ENCODE measurements around the gene NME4.

Gene NME4

DNA sequence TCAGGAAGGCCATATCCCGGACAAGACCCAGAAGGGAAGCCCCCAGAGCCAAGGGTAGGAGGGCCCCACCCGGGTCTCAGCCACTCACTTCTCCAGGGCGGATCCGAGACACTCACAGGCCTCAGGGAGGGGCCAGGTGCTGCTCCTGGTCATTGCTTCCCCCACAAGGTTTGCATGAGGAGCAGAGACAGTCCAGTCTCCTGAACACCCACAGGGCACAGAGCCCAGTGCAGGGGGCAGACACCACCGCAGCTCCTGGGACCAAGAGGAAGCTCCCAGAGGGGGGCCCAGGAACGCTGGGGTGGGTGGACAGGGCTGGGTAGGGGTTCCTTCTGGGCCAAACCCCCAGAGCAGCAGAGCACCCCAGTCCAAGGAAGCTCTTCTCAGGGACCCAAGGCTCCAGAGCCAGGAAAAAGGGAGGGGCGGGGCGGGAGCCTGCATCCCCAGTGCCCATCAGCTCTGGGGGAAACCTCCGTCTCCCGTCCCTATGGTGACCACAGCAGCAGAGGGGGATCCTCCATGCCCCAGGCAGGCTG lies 26.0 kb upstream of the NME4 start:
- Histone ChIP-seq H2AFZ (ENCODE audit: low read length) (no peak overlapping the region), H3K27me3 (ENCODE audit: insufficient read depth, low read length) (no peaks in the 10 kb centered on the region), H3K9ac (ENCODE audit: low read length) (peak overlapping the region; percentile 52), H4K20me1 (ENCODE audit: insufficient read depth, low read length) (no peaks in the 10 kb centered on the region), H3K4me2 (ENCODE audit: low read length) (peak overlapping the region; percentile 62), H3K36me3 (ENCODE audit: insufficient read depth, low read length) (peaks cover 58% of the 10 kb centered on the region), H3K9me2 (ENCODE audit: low read depth, low read length) (no peaks in the 10 kb centered on the region), H3K9me3 (ENCODE audit: low read length) (no peaks in the 10 kb centered on the region), H3K4me1 (ENCODE audit: insufficient read depth, low read length, severe bottlenecking) (peaks cover 16% of the 10 kb centered on the region), H3F3A (ENCODE audit: insufficient read depth, low read length) (no peaks in the 10 kb centered on the region), H3K4me3 (ENCODE audit: low read depth, low read length, poor library complexity, severe bottlenecking) (peak overlapping the region; percentile 62), H3K27ac (ENCODE audit: low read depth, low read length, poor library complexity, severe bottlenecking) (peak overlapping the region; percentile 48), H3K79me2 (ENCODE audit: insufficient read depth, low read length) (no peaks in the 10 kb centered on the region)
- no peak for TF ChIP-seq EZH2 (IDR thresholded peaks at IDR 0.05; ENCODE audit: borderline replicate concordance, low read length)
- TF ChIP-seq, protein P1, sequence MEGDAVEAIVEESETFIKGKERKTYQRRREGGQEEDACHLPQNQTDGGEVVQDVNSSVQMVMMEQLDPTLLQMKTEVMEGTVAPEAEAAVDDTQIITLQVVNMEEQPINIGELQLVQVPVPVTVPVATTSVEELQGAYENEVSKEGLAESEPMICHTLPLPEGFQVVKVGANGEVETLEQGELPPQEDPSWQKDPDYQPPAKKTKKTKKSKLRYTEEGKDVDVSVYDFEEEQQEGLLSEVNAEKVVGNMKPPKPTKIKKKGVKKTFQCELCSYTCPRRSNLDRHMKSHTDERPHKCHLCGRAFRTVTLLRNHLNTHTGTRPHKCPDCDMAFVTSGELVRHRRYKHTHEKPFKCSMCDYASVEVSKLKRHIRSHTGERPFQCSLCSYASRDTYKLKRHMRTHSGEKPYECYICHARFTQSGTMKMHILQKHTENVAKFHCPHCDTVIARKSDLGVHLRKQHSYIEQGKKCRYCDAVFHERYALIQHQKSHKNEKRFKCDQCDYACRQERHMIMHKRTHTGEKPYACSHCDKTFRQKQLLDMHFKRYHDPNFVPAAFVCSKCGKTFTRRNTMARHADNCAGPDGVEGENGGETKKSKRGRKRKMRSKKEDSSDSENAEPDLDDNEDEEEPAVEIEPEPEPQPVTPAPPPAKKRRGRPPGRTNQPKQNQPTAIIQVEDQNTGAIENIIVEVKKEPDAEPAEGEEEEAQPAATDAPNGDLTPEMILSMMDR (IDR thresholded peaks at IDR 0.05; ENCODE audit: low read length) = no peak

DNA sequence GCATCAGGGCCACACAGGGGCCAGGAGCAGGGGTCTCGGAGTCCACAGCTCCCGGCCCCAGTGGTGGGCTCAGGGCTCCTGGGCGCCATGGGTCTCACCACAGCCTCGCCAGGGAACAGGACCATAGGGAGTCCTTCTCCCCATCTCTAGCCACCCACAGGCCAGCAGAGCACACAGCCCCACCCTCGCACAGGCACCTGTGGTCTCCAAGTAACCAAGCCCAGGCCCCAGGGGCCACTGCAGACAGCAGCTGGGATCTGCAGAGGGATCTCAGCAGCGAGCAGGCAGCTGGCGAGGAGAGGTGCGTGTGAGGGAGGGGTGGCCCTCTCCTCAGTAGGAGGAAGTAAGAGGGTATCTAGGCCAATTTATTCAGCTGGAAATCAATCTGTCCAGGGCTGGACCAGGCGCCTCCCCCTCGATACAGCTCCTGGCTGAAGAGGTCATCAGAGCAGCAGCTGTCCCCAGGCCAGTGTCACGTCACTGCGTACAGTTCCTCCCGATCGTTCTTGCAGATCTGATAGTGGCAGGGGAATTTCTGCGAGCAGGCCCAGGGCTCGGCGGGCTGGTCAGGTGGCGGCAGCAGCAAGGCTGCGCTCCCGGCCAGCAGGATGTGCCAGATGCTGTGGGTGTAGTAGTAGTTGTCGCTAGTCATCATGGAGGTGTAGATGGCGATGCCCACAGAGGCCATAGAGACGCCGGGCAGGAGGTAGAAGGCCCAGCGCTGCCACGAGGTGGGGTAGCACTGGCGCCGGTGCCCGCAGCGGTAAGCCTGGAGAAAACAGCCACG lies 25.3 kb upstream of the NME4 start:
- Histone ChIP-seq H3K27ac (ENCODE audit: low read depth, low read length, poor library complexity, severe bottlenecking) (no peak overlapping the region), H3K79me2 (ENCODE audit: insufficient read depth, low read length) (no peaks in the 10 kb centered on the region), H3F3A (ENCODE audit: insufficient read depth, low read length) (no peaks in the 10 kb centered on the region), H3K9ac (ENCODE audit: low read length) (no peak overlapping the region), H3K36me3 (ENCODE audit: insufficient read depth, low read length) (peaks cover 57% of the 10 kb centered on the region), H3K4me3 (ENCODE audit: low read depth, low read length, poor library complexity, severe bottlenecking) (no peak overlapping the region), H3K4me2 (ENCODE audit: low read length) (no peak overlapping the region), H2AFZ (ENCODE audit: low read length) (no peak overlapping the region), H3K9me2 (ENCODE audit: low read depth, low read length) (no peaks in the 10 kb centered on the region), H3K4me1 (ENCODE audit: insufficient read depth, low read length, severe bottlenecking) (peaks cover 16% of the 10 kb centered on the region), H4K20me1 (ENCODE audit: insufficient read depth, low read length) (no peaks in the 10 kb centered on the region), H3K9me3 (ENCODE audit: low read length) (no peaks in the 10 kb centered on the region), H3K27me3 (ENCODE audit: insufficient read depth, low read length) (no peaks in the 10 kb centered on the region)
- no peak for TF ChIP-seq EZH2 (IDR thresholded peaks at IDR 0.05; ENCODE audit: borderline replicate concordance, low read length)

DNA sequence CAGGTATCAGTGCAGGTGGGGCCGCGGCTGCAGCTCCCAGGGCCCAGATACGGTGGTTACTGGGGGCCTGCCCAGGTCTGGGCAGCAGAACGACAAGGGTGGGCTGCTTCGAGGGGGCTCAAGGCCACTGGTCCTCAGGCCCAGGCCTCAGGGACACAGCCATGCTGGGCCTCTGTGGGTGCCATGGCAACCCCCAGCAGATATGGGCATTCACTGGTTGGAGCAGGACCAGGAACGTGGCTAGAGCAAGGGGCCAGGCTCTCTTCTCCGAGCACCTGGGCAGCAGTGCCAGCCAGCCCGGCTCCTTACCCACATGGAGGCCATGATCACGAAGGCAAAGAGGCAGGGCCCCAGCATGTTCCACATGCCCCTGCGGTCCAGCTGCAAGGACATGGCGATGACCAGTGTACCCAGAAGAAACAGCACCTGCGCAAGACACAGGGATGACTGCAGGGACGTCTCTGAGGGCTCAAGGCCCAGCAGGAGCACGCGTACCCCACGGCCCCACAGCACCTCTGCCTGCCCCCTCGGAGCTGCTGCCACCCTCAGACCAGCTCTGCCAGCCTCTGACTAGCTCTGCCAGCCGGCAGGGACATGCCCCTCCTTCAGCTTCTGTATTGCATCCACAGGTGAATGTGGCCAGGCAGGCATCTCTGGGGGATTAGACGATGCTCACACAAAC lies 24.6 kb upstream of the NME4 start:
- H3K9me2 ChIP-seq (ENCODE audit: low read depth, low read length) = no peaks in the 10 kb centered on the region
- H3K27me3 ChIP-seq (ENCODE audit: insufficient read depth, low read length) = no peaks in the 10 kb centered on the region
- H3K9ac ChIP-seq (ENCODE audit: low read length) = no peak overlapping the region
- no peaks in the 10 kb centered on the region for H3K9me3 ChIP-seq (ENCODE audit: low read length)
- no peak overlapping the region for H3K4me2 ChIP-seq (ENCODE audit: low read length)
- H4K20me1 ChIP-seq (ENCODE audit: insufficient read depth, low read length) = no peaks in the 10 kb centered on the region
- no peak overlapping the region for H3K27ac ChIP-seq (ENCODE audit: low read depth, low read length, poor library complexity, severe bottlenecking)
- H3F3A ChIP-seq (ENCODE audit: insufficient read depth, low read length) = no peaks in the 10 kb centered on the region
- H2AFZ ChIP-seq (ENCODE audit: low read length) = no peak overlapping the region
- TF ChIP-seq, protein P1 (IDR thresholded peaks at IDR 0.05; ENCODE audit: low read length) = no peak
- no peak for TF ChIP-seq EZH2 (IDR thresholded peaks at IDR 0.05; ENCODE audit: borderline replicate concordance, low read length)
- no peaks in the 10 kb centered on the region for H3K79me2 ChIP-seq (ENCODE audit: insufficient read depth, low read length)
- H3K36me3 ChIP-seq (ENCODE audit: insufficient read depth, low read length) = peaks cover 56% of the 10 kb centered on the region
- H3K4me1 ChIP-seq (ENCODE audit: insufficient read depth, low read length, severe bottlenecking) = peaks cover 16% of the 10 kb centered on the region
- H3K4me3 ChIP-seq (ENCODE audit: low read depth, low read length, poor library complexity, severe bottlenecking) = no peak overlapping the region

Measured in OCI-LY1 (cell line).